Measurements from ENCODE around the gene WDR89. TPM values are rescaled to one million over a fixed set of nuclear protein-coding genes. Genes with fewer than 3 reads are reported as not detected.
A peak's percentile ranks its signal among the peaks of the same experiment; 100 is the strongest.

Gene WDR89
- total RNA-seq, 2 experiments from 2014 or later = 14.7 to 27.9 TPM

- Histone ChIP-seq H4K20me1 (ENCODE audit: insufficient read depth, low read length) (peaks cover 6% of the 10 kb centered on the region; the same call in 1 of the 2 replicates), H3K27ac (ENCODE audit: low read depth, low read length, poor library complexity, severe bottlenecking) (no peak overlapping the region), H3K4me1 (ENCODE audit: insufficient read depth, low read length, poor library complexity, severe bottlenecking) (peaks cover 4% of the 10 kb centered on the region), H3K36me3 (ENCODE audit: insufficient read depth, low read length) (peaks cover 58% of the 10 kb centered on the region), H3K79me2 (ENCODE audit: insufficient read depth, low read depth, low read length) (peaks cover 92% of the 10 kb centered on the region), H3K4me3 (ENCODE audit: low read depth, low read length, poor library complexity, severe bottlenecking) (no peak overlapping the region), H3K9me3 (ENCODE audit: low read length) (peaks cover 18% of the 10 kb centered on the region), H2AFZ (ENCODE audit: low read length) (no peak overlapping the region), H3K4me2 (ENCODE audit: low read length) (no peak overlapping the region), H3K9me2 (ENCODE audit: insufficient read depth, low read length) (no peaks in the 10 kb centered on the region)
- CTCF ChIA-PET (ENCODE audit: unreplicated experiment) = interaction anchor here (1.0 kb wide), 1 partner anchor 10 kb away, joined by 3 read pairs; no protein-coding TSS in a partner anchor
- no TSS peak for BruUV-seq (replicated peaks)
- no peak for TF ChIP-seq EZH2phosphoT487 (IDR thresholded peaks at IDR 0.05; ENCODE audit: borderline replicate concordance, low read depth, low read length)
- TF ChIP-seq, protein P1, sequence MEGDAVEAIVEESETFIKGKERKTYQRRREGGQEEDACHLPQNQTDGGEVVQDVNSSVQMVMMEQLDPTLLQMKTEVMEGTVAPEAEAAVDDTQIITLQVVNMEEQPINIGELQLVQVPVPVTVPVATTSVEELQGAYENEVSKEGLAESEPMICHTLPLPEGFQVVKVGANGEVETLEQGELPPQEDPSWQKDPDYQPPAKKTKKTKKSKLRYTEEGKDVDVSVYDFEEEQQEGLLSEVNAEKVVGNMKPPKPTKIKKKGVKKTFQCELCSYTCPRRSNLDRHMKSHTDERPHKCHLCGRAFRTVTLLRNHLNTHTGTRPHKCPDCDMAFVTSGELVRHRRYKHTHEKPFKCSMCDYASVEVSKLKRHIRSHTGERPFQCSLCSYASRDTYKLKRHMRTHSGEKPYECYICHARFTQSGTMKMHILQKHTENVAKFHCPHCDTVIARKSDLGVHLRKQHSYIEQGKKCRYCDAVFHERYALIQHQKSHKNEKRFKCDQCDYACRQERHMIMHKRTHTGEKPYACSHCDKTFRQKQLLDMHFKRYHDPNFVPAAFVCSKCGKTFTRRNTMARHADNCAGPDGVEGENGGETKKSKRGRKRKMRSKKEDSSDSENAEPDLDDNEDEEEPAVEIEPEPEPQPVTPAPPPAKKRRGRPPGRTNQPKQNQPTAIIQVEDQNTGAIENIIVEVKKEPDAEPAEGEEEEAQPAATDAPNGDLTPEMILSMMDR (conservative IDR thresholded peaks at IDR 0.05; ENCODE audit: low read length) = peak; percentile 58; the same call in 1 of the 2 replicates
- no peak for DNase-seq (ENCODE audit: low spot score)
- intact Hi-C loops (cut with micrococcal nuclease; ENCODE audit: unreplicated experiment) = loop anchor here (1.0 to 5.0 kb wide), 2 partner anchors 136 to 246 kb away; no protein-coding TSS in a partner anchor
- POLR2A ChIA-PET = interaction anchor here (0.5 to 0.7 kb wide), 2 partner anchors 140 to 145 kb away, joined by 4 to 5 read pairs; no protein-coding TSS in a partner anchor
Measured at GRCh38 chr14:63633801-63634200, 7.9 kb downstream of the WDR89 start.

- H3K27ac ChIP-seq (ENCODE audit: low read depth, low read length, poor library complexity, severe bottlenecking) = no peak overlapping the region
- H3K4me1 ChIP-seq (ENCODE audit: insufficient read depth, low read length, poor library complexity, severe bottlenecking) = no peaks in the 10 kb centered on the region
- peak; percentile 66 for DNase-seq (ENCODE audit: low spot score)
- H3K4me3 ChIP-seq (ENCODE audit: low read depth, low read length, poor library complexity, severe bottlenecking) = no peak overlapping the region
- peaks cover 6% of the 10 kb centered on the region; the same call in 1 of the 2 replicates for H4K20me1 ChIP-seq (ENCODE audit: insufficient read depth, low read length)
- no peak overlapping the region for H3K4me2 ChIP-seq (ENCODE audit: low read length)
- BruUV-seq (replicated peaks) = no TSS peak
- H3K9me2 ChIP-seq (ENCODE audit: insufficient read depth, low read length) = no peaks in the 10 kb centered on the region
- ChIA-PET CTCF (ENCODE audit: unreplicated experiment) (interaction anchor here (0.6 kb wide), 1 partner anchor 15 kb away, joined by 3 read pairs; no protein-coding TSS in a partner anchor), POLR2A (interaction anchor here (0.6 to 1.2 kb wide), 3 partner anchors 10 to 206 kb away, joined by 3 to 5 read pairs (median 3); no protein-coding TSS in a partner anchor)
- TF ChIP-seq EZH2phosphoT487 (IDR thresholded peaks at IDR 0.05; ENCODE audit: borderline replicate concordance, low read depth, low read length) = no peak
- TF ChIP-seq, protein P1 (conservative IDR thresholded peaks at IDR 0.05; ENCODE audit: low read length) = peak; percentile 90
- no peak overlapping the region for H2AFZ ChIP-seq (ENCODE audit: low read length)
- peaks cover 85% of the 10 kb centered on the region for H3K79me2 ChIP-seq (ENCODE audit: insufficient read depth, low read depth, low read length)
- H3K9me3 ChIP-seq (ENCODE audit: low read length) = peaks cover 18% of the 10 kb centered on the region
- intact Hi-C loops (cut with micrococcal nuclease; ENCODE audit: unreplicated experiment) = loop anchor here (1.0 to 5.0 kb wide), 2 partner anchors 137 to 246 kb away; no protein-coding TSS in a partner anchor
- H3K36me3 ChIP-seq (ENCODE audit: insufficient read depth, low read length) = peaks cover 58% of the 10 kb centered on the region
Measured at GRCh38 chr14:63632932-63633514, 8.6 kb downstream of the WDR89 start.

DNA sequence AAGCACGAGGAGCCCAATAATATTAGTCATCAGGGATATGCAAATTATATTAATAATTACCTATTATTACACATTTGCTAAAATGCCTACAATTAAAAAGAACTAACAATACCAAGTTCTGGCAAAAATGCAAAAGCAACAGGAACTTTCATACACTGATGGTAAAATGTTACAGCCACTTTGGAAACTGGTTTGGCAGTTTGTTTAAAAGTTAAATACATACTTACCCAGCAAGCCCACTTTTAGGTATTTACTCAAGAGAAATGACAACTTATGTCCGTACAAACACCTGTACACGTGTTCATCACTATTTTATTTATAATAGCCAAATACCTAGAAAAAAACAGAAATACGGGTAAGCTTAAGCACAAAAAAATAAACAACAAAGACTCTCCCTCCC lies 17.0 kb downstream of the WDR89 start:
- peaks cover 75% of the 10 kb centered on the region for H3K36me3 ChIP-seq (ENCODE audit: insufficient read depth, low read length)
- H2AFZ ChIP-seq (ENCODE audit: low read length) = no peak overlapping the region
- no peak overlapping the region for H3K4me2 ChIP-seq (ENCODE audit: low read length)
- no TSS peak for BruUV-seq (replicated peaks)
- no peak overlapping the region for H3K4me3 ChIP-seq (ENCODE audit: low read depth, low read length, poor library complexity, severe bottlenecking)
- intact Hi-C loops (cut with micrococcal nuclease; ENCODE audit: unreplicated experiment) = no loop called here
- TF ChIP-seq, protein P1 (conservative IDR thresholded peaks at IDR 0.05; ENCODE audit: low read length) = no peak
- no peak for TF ChIP-seq EZH2phosphoT487 (IDR thresholded peaks at IDR 0.05; ENCODE audit: borderline replicate concordance, low read depth, low read length)
- DNase-seq (ENCODE audit: low spot score) = no peak
- ChIA-PET POLR2A (interaction anchor here (0.5 to 0.6 kb wide), 2 partner anchors 10 to 182 kb away, joined by 3 to 4 read pairs; no protein-coding TSS in a partner anchor), CTCF (ENCODE audit: unreplicated experiment) (no interaction called here)
- no peaks in the 10 kb centered on the region for H3K9me2 ChIP-seq (ENCODE audit: insufficient read depth, low read length)
- H4K20me1 ChIP-seq (ENCODE audit: insufficient read depth, low read length) = no peaks in the 10 kb centered on the region
- peaks cover 49% of the 10 kb centered on the region; the same call in 1 of the 2 replicates for H3K79me2 ChIP-seq (ENCODE audit: insufficient read depth, low read depth, low read length)
- no peak overlapping the region for H3K27ac ChIP-seq (ENCODE audit: low read depth, low read length, poor library complexity, severe bottlenecking)
- no peaks in the 10 kb centered on the region for H3K9me3 ChIP-seq (ENCODE audit: low read length)
- no peaks in the 10 kb centered on the region for H3K4me1 ChIP-seq (ENCODE audit: insufficient read depth, low read length, poor library complexity, severe bottlenecking)
